ENCODE results near the gene SOBP.
A peak's percentile ranks its signal among the peaks of the same experiment; 100 is the strongest.

SOBP gene

GRCh38 chr6:107666981-107667601, 177.2 kb downstream of the SOBP start:
- DNase-seq = no peak

- DNase-seq = no peak
Measured at GRCh38 chr6:107667790-107668189, 177.9 kb downstream of the SOBP start.

GRCh38 chr6:107668743-107669474, 179.0 kb downstream of the SOBP start:
- no peak for DNase-seq

- no peak for DNase-seq
Measured at GRCh38 chr6:107670792-107671199, 180.9 kb downstream of the SOBP start.

- no peak for DNase-seq
Measured at GRCh38 chr6:107673076-107673494, 183.2 kb downstream of the SOBP start.

- DNase-seq = peak; percentile 65
Measured at GRCh38 chr6:107674995-107675738, 185.2 kb downstream of the SOBP start.

GRCh38 chr6:107676042-107676441, 186.1 kb downstream of the SOBP start:
- no peak for DNase-seq

GRCh38 chr6:107677399-107677798, 187.5 kb downstream of the SOBP start:
- no peak for DNase-seq

GRCh38 chr6:107679457-107679856, 189.5 kb downstream of the SOBP start:
- no peak for DNase-seq

- DNase-seq = no peak
Measured at GRCh38 chr6:107682721-107683120, 192.8 kb downstream of the SOBP start.

GRCh38 chr6:107683183-107683582, 193.3 kb downstream of the SOBP start:
- no peak for DNase-seq

GRCh38 chr6:107684996-107685395, 195.1 kb downstream of the SOBP start:
- DNase-seq = no peak

GRCh38 chr6:107689190-107689589, 199.3 kb downstream of the SOBP start:
- no peak for DNase-seq

- DNase-seq = no peak
Measured at GRCh38 chr6:107689951-107690642, 200.2 kb downstream of the SOBP start.

- no peak for DNase-seq
Measured at GRCh38 chr6:107690643-107691061, 200.7 kb downstream of the SOBP start.

GRCh38 chr6:107691062-107691751, 201.3 kb downstream of the SOBP start:
- no peak for DNase-seq

GRCh38 chr6:107692351-107692750, 202.4 kb downstream of the SOBP start:
- no peak for DNase-seq

GRCh38 chr6:107695061-107695720, 205.3 kb downstream of the SOBP start:
- DNase-seq = no peak

- no peak for DNase-seq
Measured at GRCh38 chr6:107697682-107698081, 207.8 kb downstream of the SOBP start.

- DNase-seq = no peak
Measured at GRCh38 chr6:107698146-107698545, 208.2 kb downstream of the SOBP start.

- no peak for DNase-seq
Measured at GRCh38 chr6:107699254-107699653, 209.3 kb downstream of the SOBP start.

GRCh38 chr6:107699697-107700325, 209.9 kb downstream of the SOBP start:
- no peak for DNase-seq

Data from NCI-H2081 treated with DMSO at 0.1 percent for 48 hours (cell line).